GM12878 (cell line): ENCODE measurements around the gene PPP4R1. TPM values are rescaled to one million over a fixed set of nuclear protein-coding genes. Genes with fewer than 3 reads are reported as not detected.

Source experiments
- ATAC-seq: fragments of 200-7000 bp; cut with Tn5 transposase; 3 replicates; pipeline ENCODE4 v1.9.1; 2020; ENCODE audit warnings: mild to moderate bottlenecking, moderate library complexity
- BruUV-seq: library from RNA; stranded (reverse); fragments of 400-500 nt; replicated peaks from 2 replicates; lab custom pipeline; 2021; lab: Mats Ljungman, UMichigan
- CTCF ChIA-PET: fragments of 300-600 bp; sonication (Branson Sonifier 250); formaldehyde crosslinking; extraction: SDS; loops from one replicate; lab custom pipeline; 2021; ENCODE audit warnings: inconsistent platforms; lab: Yijun Ruan, JAX
- POLR2A ChIA-PET: fragments of 350-600 bp; formaldehyde crosslinking; extraction: SDS; loops from one replicate; lab custom pipeline; 2021; ENCODE audit warnings: inconsistent platforms; lab: Charles Lee
- RAD21 ChIA-PET: fragments of 300-600 bp; sonication (Branson Sonifier 250); formaldehyde crosslinking; loops from one replicate; lab custom pipeline; 2023; ENCODE audit warnings: antibody characterized with exemption; ENCODE audit not compliant: unreplicated experiment; lab: Charles Lee
- SMC1A ChIA-PET: fragments of 300-600 bp; sonication (Branson Sonifier 250); formaldehyde crosslinking; loops from one replicate; lab custom pipeline; 2023; ENCODE audit not compliant: unreplicated experiment, uncharacterized antibody; lab: Charles Lee
- DNase-seq: peaks from one replicate; pipeline ENCODE4 v3.0.0-alpha.2; 2011; ENCODE audit warnings: low read depth, low spot score
- FAIRE-seq: peaks from 3 replicates; lab custom pipeline; 2011; peaks lifted over from hg19 to GRCh38; lab: Jason Lieb, UNC
- H2AFZ ChIP-seq: 2 replicates; pipeline ENCODE4 v1.6.0; 2011; ENCODE audit warnings: low read depth, low read length, control low read depth; ENCODE audit not compliant: control insufficient read depth
- H3K27ac ChIP-seq: 2 replicates; pipeline ENCODE4 v1.5.1; 2011; ENCODE audit warnings: control low read depth; ENCODE audit not compliant: control insufficient read depth, insufficient read depth
- H3K27me3 ChIP-seq, 2 experiments: replicated peaks in 1 of 2; 2 replicates each; pipeline versions ENCODE4 v1.6.0 to v1.6.1; 2011; ENCODE audit warnings: low read length in 1 of 2; ENCODE audit not compliant: control insufficient read depth in 2 of 2, insufficient read depth in 2 of 2
- H3K36me3 ChIP-seq, 2 experiments: 2 replicates each; pipeline ENCODE4 v1.5.1; 2011; ENCODE audit warnings: low read length in 1 of 2; ENCODE audit not compliant: control insufficient read depth in 2 of 2, insufficient read depth in 2 of 2
- H3K4me1 ChIP-seq: 2 replicates; pipeline ENCODE4 v1.6.1; 2011; ENCODE audit warnings: mild to moderate bottlenecking, low read length, moderate library complexity, mixed read lengths; ENCODE audit not compliant: control insufficient read depth, insufficient read depth
- H3K4me2 ChIP-seq: 2 replicates; pipeline ENCODE4 v1.6.0; 2011; ENCODE audit warnings: control low read depth; ENCODE audit not compliant: control insufficient read depth, insufficient read depth
- H3K4me3 ChIP-seq: fragments of 200-600 bp; sonication (generic); 2 replicates; pipeline ENCODE4 v1.5.1; 2016
- H3K79me2 ChIP-seq: 2 replicates; pipeline ENCODE4 v1.6.0; 2011; ENCODE audit warnings: low read length; ENCODE audit not compliant: control insufficient read depth, insufficient read depth
- H3K9ac ChIP-seq: 2 replicates; pipeline ENCODE4 v1.8.0; 2011; ENCODE audit warnings: low read length, control low read depth, mixed read lengths; ENCODE audit not compliant: control insufficient read depth, insufficient read depth
- H3K9me3 ChIP-seq: replicated peaks from 3 replicates; pipeline ENCODE4 v1.5.1; 2011; ENCODE audit warnings: mild to moderate bottlenecking, low read length; ENCODE audit not compliant: control insufficient read depth, insufficient read depth
- H4K20me1 ChIP-seq: 2 replicates; pipeline ENCODE4 v1.6.0; 2011; ENCODE audit not compliant: control insufficient read depth, insufficient read depth
- NR2C2 ChIP-seq: IDR thresholded peaks from 2 replicates; pipeline ENCODE4 v1.6.1; 2011; ENCODE audit warnings: borderline replicate concordance, low read depth; ENCODE audit not compliant: control insufficient read depth, insufficient read length
- POLR2AphosphoS2 ChIP-seq: IDR thresholded peaks from 2 replicates; pipeline ENCODE4 v1.6.1; 2011; ENCODE audit warnings: low read depth, mild to moderate bottlenecking, low read length, improper control_type of control experiment, moderate library complexity
- RBBP5 ChIP-seq: fragments of 200-600 bp; sonication (generic); conservative IDR thresholded peaks from 2 replicates; pipeline ENCODE4 v1.6.1; 2016
- SIX5 ChIP-seq: IDR thresholded peaks from 2 replicates; pipeline ENCODE4 v1.6.1; 2011; ENCODE audit warnings: mild to moderate bottlenecking, low read depth, low read length, moderate library complexity; ENCODE audit not compliant: severe bottlenecking
- SMAD1 ChIP-seq: fragments of 450-650 bp; IDR thresholded peaks from 2 replicates; pipeline ENCODE4 v1.6.1; 2018; ENCODE audit warnings: mild to moderate bottlenecking, low read depth; ENCODE audit not compliant: partially characterized antibody
- SP1 ChIP-seq: IDR thresholded peaks from one replicate; pipeline ENCODE4 v1.6.1; 2011; ENCODE audit warnings: low read depth, low read length
- STAT3 ChIP-seq: IDR thresholded peaks from 2 replicates; pipeline ENCODE4 v1.6.1; 2011; ENCODE audit warnings: low read depth, low read length, improper control_type of control experiment
- USF2 ChIP-seq: IDR thresholded peaks from 2 replicates; pipeline ENCODE4 v1.6.1; 2011; ENCODE audit warnings: low read depth, low read length, improper control_type of control experiment, borderline replicate concordance
- WGBS: methylation state at CpG from one replicate; pipeline ENCODE4 v1.1.6; 2016; ENCODE audit warnings: low lambda C conversion rate; ENCODE audit not compliant: insufficient replicate concordance, insufficient coverage; ENCODE audit errors: missing lambda C conversion rate; 5-methylcytosine and 5-hydroxymethylcytosine counted together
- in situ Hi-C: fragments of 300-500 bp; cut with MboI; formaldehyde crosslinking; loops from 9 replicates; pipeline ENCODE4 v1.14.3; 2018; ENCODE audit warnings: mixed read lengths
- intact Hi-C: fragments of 100-400 bp; cut with micrococcal nuclease; formaldehyde crosslinking; loops from one replicate; pipeline ENCODE4 v1.14.2; 2022; ENCODE audit not compliant: unreplicated experiment
- polyA plus RNA-seq, 11 experiments: library from polyadenylated mRNA; depleted of rRNA in 4 of 11; unstranded in 6 of 11; stranded (reverse) in 5 of 11; fragments of >200 nt; fragmentation: Nextera tagmentation in 4 of 11; fragmentation: Illumina TruSeq in 1 of 11; extraction: Ambion mirVana in 4 of 11; extraction: Trizol in 1 of 11; gene quantifications; 1 replicate in 1 of 11; 2 replicates in 10 of 11; pipeline versions ENCODE4 v1.2.1 to v1.2.3, GENCODE V29; 2011 to 2016; ENCODE audit warnings: inconsistent platforms in 2 of 11, missing spikeins in 2 of 11, low read depth in 1 of 11
- total RNA-seq, 4 experiments: library from RNA; depleted of rRNA in 3 of 4; stranded (reverse); fragments of >200 nt in 3 of 4; fragmentation: Illumina TruSeq in 1 of 4; extraction: Trizol in 1 of 4; gene quantifications; 2 replicates each; pipeline versions ENCODE4 v1.2.1 to v1.2.3, GENCODE V29; 2013 to 2021
- TF ChIP-seq, protein P1 (sequence below): IDR thresholded peaks from 2 replicates; pipeline ENCODE4 v1.6.1; 2012; ENCODE audit warnings: low read length, inconsistent platforms
- TF ChIP-seq, protein P2 (sequence below): IDR thresholded peaks from 2 replicates; pipeline ENCODE4 v1.6.1; 2012; ENCODE audit warnings: improper control_type of control experiment, low read depth, low read length; ENCODE audit not compliant: insufficient replicate concordance

Gene PPP4R1
- total and polyA plus RNA-seq, 10 of the 15 experiments (the other 5 are each of a cell fraction or from before 2014, with no cell fraction given), result 10.9 to 44.4 (median 26.0) TPM

GRCh38 chr18:9628984-9629383 is 14.6 kb upstream of the PPP4R1 start:
- H3K4me1 ChIP-seq, result no peaks in the 10 kb centered on the region
- H3K27me3 ChIP-seq, result no peaks in the 10 kb centered on the region; a peak in 1 of 4 replicates
- H3K36me3 ChIP-seq, result no peaks in the 10 kb centered on the region
- ChIA-PET SMC1A (no interaction called here), CTCF (no interaction called here), POLR2A (no interaction called here), RAD21 (no interaction called here)
- DNase-seq, result no peak
- no peak overlapping the region for H3K9ac ChIP-seq
- in situ Hi-C loops (no loop called here), intact Hi-C loops (no loop called here)
- no peaks in the 10 kb centered on the region for H3K79me2 ChIP-seq
- no peaks in the 10 kb centered on the region for H4K20me1 ChIP-seq
- no peak overlapping the region for H3K27ac ChIP-seq
- no peak overlapping the region for H2AFZ ChIP-seq
- no peaks in the 10 kb centered on the region for H3K9me3 ChIP-seq
- H3K4me3 ChIP-seq, result no peak overlapping the region
- no peak overlapping the region for H3K4me2 ChIP-seq
- ATAC-seq, result no peak
- WGBS, result 62% methylated on average over 5 of the region's 5 CpGs
- no TSS peak for BruUV-seq
- no peak for FAIRE-seq
- no peak for TF ChIP-seq USF2
- TF ChIP-seq STAT3, result no peak
- no peak for TF ChIP-seq RBBP5
- no peak for TF ChIP-seq SP1

DNA sequence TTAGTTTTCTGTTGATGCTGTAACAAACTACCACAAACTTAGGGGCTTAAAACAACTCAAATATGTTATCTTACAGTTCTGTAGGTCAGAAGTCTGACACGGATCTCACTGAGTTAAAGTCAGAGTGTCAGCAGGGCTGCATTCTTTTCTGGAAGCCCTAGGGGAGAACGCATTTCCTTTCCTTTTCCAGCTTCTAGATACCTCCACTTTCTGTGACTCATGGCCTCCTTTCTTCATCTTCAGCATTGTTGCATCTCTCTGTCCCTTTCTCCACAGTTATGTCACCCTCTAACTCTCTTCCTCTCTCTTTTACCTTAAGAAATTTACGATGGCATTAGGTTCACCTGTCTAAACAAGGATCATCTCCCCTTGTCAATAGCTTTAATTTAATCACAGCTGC is 13.3 kb upstream of the PPP4R1 start:
- Histone ChIP-seq H3K4me2 (no peak overlapping the region), H2AFZ (no peak overlapping the region)
- in situ Hi-C loops, result no loop called here
- TF ChIP-seq SMAD1, result no peak
- TF ChIP-seq POLR2AphosphoS2, result no peak
- TF ChIP-seq SIX5, result no peak
- no peak for TF ChIP-seq NR2C2
- TF ChIP-seq, protein P1, sequence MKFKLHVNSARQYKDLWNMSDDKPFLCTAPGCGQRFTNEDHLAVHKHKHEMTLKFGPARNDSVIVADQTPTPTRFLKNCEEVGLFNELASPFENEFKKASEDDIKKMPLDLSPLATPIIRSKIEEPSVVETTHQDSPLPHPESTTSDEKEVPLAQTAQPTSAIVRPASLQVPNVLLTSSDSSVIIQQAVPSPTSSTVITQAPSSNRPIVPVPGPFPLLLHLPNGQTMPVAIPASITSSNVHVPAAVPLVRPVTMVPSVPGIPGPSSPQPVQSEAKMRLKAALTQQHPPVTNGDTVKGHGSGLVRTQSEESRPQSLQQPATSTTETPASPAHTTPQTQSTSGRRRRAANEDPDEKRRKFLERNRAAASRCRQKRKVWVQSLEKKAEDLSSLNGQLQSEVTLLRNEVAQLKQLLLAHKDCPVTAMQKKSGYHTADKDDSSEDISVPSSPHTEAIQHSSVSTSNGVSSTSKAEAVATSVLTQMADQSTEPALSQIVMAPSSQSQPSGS, result no peak
- TF ChIP-seq, protein P2, sequence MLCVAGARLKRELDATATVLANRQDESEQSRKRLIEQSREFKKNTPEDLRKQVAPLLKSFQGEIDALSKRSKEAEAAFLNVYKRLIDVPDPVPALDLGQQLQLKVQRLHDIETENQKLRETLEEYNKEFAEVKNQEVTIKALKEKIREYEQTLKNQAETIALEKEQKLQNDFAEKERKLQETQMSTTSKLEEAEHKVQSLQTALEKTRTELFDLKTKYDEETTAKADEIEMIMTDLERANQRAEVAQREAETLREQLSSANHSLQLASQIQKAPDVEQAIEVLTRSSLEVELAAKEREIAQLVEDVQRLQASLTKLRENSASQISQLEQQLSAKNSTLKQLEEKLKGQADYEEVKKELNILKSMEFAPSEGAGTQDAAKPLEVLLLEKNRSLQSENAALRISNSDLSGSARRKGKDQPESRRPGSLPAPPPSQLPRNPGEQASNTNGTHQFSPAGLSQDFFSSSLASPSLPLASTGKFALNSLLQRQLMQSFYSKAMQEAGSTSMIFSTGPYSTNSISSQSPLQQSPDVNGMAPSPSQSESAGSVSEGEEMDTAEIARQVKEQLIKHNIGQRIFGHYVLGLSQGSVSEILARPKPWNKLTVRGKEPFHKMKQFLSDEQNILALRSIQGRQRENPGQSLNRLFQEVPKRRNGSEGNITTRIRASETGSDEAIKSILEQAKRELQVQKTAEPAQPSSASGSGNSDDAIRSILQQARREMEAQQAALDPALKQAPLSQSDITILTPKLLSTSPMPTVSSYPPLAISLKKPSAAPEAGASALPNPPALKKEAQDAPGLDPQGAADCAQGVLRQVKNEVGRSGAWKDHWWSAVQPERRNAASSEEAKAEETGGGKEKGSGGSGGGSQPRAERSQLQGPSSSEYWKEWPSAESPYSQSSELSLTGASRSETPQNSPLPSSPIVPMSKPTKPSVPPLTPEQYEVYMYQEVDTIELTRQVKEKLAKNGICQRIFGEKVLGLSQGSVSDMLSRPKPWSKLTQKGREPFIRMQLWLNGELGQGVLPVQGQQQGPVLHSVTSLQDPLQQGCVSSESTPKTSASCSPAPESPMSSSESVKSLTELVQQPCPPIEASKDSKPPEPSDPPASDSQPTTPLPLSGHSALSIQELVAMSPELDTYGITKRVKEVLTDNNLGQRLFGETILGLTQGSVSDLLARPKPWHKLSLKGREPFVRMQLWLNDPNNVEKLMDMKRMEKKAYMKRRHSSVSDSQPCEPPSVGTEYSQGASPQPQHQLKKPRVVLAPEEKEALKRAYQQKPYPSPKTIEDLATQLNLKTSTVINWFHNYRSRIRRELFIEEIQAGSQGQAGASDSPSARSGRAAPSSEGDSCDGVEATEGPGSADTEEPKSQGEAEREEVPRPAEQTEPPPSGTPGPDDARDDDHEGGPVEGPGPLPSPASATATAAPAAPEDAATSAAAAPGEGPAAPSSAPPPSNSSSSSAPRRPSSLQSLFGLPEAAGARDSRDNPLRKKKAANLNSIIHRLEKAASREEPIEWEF, result no peak

More for the DNA sequence above, 13.3 kb upstream of the PPP4R1 start:
- H3K27me3 ChIP-seq, result no peaks in the 10 kb centered on the region; a peak in 1 of 4 replicates
- H3K4me3 ChIP-seq, result no peak overlapping the region
- H3K9me3 ChIP-seq, result no peaks in the 10 kb centered on the region
- ChIA-PET RAD21 (no interaction called here), POLR2A (interaction anchor here (0.7 to 1.0 kb wide), 2 partner anchors 42 to 1047 kb away, joined by 3 to 5 read pairs; no protein-coding TSS in a partner anchor), CTCF (interaction anchor here (0.6 kb wide), 1 partner anchor 12 kb away, joined by 3 read pairs; no protein-coding TSS in a partner anchor), SMC1A (interaction anchor here (0.7 kb wide), 1 partner anchor 32 kb away, joined by 3 read pairs; no protein-coding TSS in a partner anchor)
- H4K20me1 ChIP-seq, result no peaks in the 10 kb centered on the region
- no TSS peak for BruUV-seq
- DNase-seq, result no peak
- H3K9ac ChIP-seq, result no peak overlapping the region
- intact Hi-C loops, result no loop called here
- no peaks in the 10 kb centered on the region for H3K79me2 ChIP-seq
- H3K27ac ChIP-seq, result no peak overlapping the region
- H3K36me3 ChIP-seq, result no peaks in the 10 kb centered on the region
- ATAC-seq, result no peak
- H3K4me1 ChIP-seq, result no peaks in the 10 kb centered on the region
- no peak for FAIRE-seq
- 22% methylated on average over 3 of the region's 3 CpGs for WGBS
